Epithelial cell of esophagus (primary cell): ENCODE measurements around the gene NSRP1.

ENCODE experiments used
- DNase-seq: peaks from one replicate; pipeline ENCODE4 v3.0.0; 2010; ENCODE audit warnings: low read depth
- H3K4me3 ChIP-seq: 2 replicates; pipeline ENCODE4 v1.5.1; 2011; ENCODE audit warnings: mild to moderate bottlenecking, low read length, control low read depth
- CTCF ChIP-seq: IDR thresholded peaks from 2 replicates; pipeline ENCODE4 v1.5.1; 2011; ENCODE audit warnings: low read depth, mild to moderate bottlenecking, low read length, control low read depth, inconsistent platforms; ENCODE audit not compliant: insufficient read depth; ENCODE audit errors: missing control alignments

Gene NSRP1

GRCh38 chr17:30161601-30162000, 45.0 kb downstream of the NSRP1 start:
- no peak for DNase-seq
- TF ChIP-seq CTCF: no peak
- no peak overlapping the region for H3K4me3 ChIP-seq

- no peak for TF ChIP-seq CTCF
- DNase-seq: no peak
- no peak overlapping the region for H3K4me3 ChIP-seq
Observed at GRCh38 chr17:30164531-30164930, 47.9 kb downstream of the NSRP1 start.

- TF ChIP-seq CTCF: no peak
- H3K4me3 ChIP-seq: no peak overlapping the region
- DNase-seq: no peak
Observed at GRCh38 chr17:30165147-30165546, 48.5 kb downstream of the NSRP1 start.

- no peak for TF ChIP-seq CTCF
- no peak overlapping the region for H3K4me3 ChIP-seq
- no peak for DNase-seq
Observed at GRCh38 chr17:30165960-30166359, 49.3 kb downstream of the NSRP1 start.

- no peak overlapping the region for H3K4me3 ChIP-seq
- peak; percentile 86 for DNase-seq
- TF ChIP-seq CTCF: no peak
Observed at GRCh38 chr17:30170415-30170987, 53.9 kb downstream of the NSRP1 start.

- DNase-seq: peak; percentile 54
- no peak overlapping the region for H3K4me3 ChIP-seq
- no peak for TF ChIP-seq CTCF
Observed at GRCh38 chr17:30172560-30172959, 55.9 kb downstream of the NSRP1 start.

GRCh38 chr17:30173649-30174048, 57.0 kb downstream of the NSRP1 start:
- H3K4me3 ChIP-seq: no peak overlapping the region
- TF ChIP-seq CTCF: no peak
- no peak for DNase-seq
